ENCODE measurements around the gene KIAA1755. TPM values are rescaled to one million over a fixed set of nuclear protein-coding genes. Genes with fewer than 3 reads are reported as not detected.
A peak's percentile ranks its signal among the peaks of the same experiment; 100 is the strongest.

Gene KIAA1755
- total and polyA plus RNA-seq, 2 of the 4 experiments (the other 2 are of a cell fraction) = 2.5 to 5.1 TPM

- Histone ChIP-seq H3K9me1 (ENCODE audit: insufficient read depth, low read length) (0 out of 2 replicates have a peak, but pooled peaks cover 2% of the 10 kb centered on the region), H3K4me1 (ENCODE audit: control insufficient read depth, insufficient read depth, low read length) (peaks cover 5% of the 10 kb centered on the region), H3K9me3 (ENCODE audit: control insufficient read depth, insufficient read depth, low read length) (no peaks in the 10 kb centered on the region), H3K18ac (ENCODE audit: low read depth, low read length) (peak overlapping the region; percentile 17; the same call in 1 of the 2 replicates), H3K36me3 (ENCODE audit: control insufficient read depth, insufficient read depth, low read length) (no peaks in the 10 kb centered on the region), H2BK5ac (ENCODE audit: low read depth, low read length, poor library complexity, severe bottlenecking) (no peak overlapping the region), H2BK20ac (ENCODE audit: low read depth, low read length) (no peak overlapping the region), H3K4me3 (ENCODE audit: insufficient read depth, low read depth, low read length) (no peak overlapping the region), H3K23ac (ENCODE audit: low read depth, low read length) (no peak overlapping the region), H3K27me3 (ENCODE audit: control insufficient read depth, insufficient read depth, low read length) (peaks cover 19% of the 10 kb centered on the region), H3K4me2 (ENCODE audit: low read depth, low read length) (no peak overlapping the region), H2AK5ac (ENCODE audit: low read depth, low read length) (no peak overlapping the region; the same call in 1 of the 2 replicates), H3K4ac (ENCODE audit: low read depth, low read length) (peak overlapping the region; percentile 77; the same call in 1 of the 2 replicates), H4K20me1 (ENCODE audit: insufficient read depth, low read length) (no peaks in the 10 kb centered on the region), H2AFZ (replicated peaks; ENCODE audit: low read length, poor library complexity) (no peak overlapping the region), H3K14ac (replicated peaks; ENCODE audit: low read depth, low read length) (no peak overlapping the region), H2BK120ac (ENCODE audit: low read depth, low read length) (no peak overlapping the region; the same call in 1 of the 2 replicates), H3K79me1 (ENCODE audit: low read depth in 1 of 2, low read length in 2 of 2) (no peaks in the 10 kb centered on the region), H4K5ac (ENCODE audit: low read depth, low read length) (peak overlapping the region; percentile 17; the same call in 1 of the 2 replicates), H2BK15ac (ENCODE audit: low read depth, low read length) (no peak overlapping the region), H4K8ac (ENCODE audit: low read depth in 2 of 2, low read length in 2 of 2) (peak overlapping the region; percentile 81 to 91; a peak in 2 of 4 replicates), H3K56ac (ENCODE audit: extremely low read depth, insufficient read depth, low read length) (no peak overlapping the region), H3K9ac (ENCODE audit: low read depth, low read length) (no peak overlapping the region), H3K27ac (ENCODE audit: insufficient read depth, low read length) (peak overlapping the region; percentile 28; the same call in 1 of the 2 replicates), H2AK9ac (replicated peaks; ENCODE audit: low read depth, low read length, poor library complexity) (no peak overlapping the region), H4K91ac (ENCODE audit: insufficient read depth, low read depth, low read length) (no peak overlapping the region)
- CTCF ChIA-PET = interaction anchor here (1.0 kb wide), 1 partner anchor 77 kb away, joined by 5 read pairs; no protein-coding TSS in a partner anchor
- dilution Hi-C loops (cut with HindIII; ENCODE audit: low sequenced_read_pairs, unreplicated experiment) (no loop called here), intact Hi-C loops (cut with micrococcal nuclease) (no loop called here), in situ Hi-C loops (cut with MboI; ENCODE audit: low sequenced_read_pairs) (no loop called here)
- no peak for DNase-seq
- no peak for ATAC-seq (ENCODE audit: low read depth)
- POLR2A ChIA-PET (ENCODE audit: unreplicated experiment) = no interaction called here
- BruUV-seq (replicated peaks) = no TSS peak
- WGBS, 2 experiments (ENCODE audit: extremely low coverage in 2 of 2, insufficient read length in 1 of 2) = 82% methylated on average over 2 of the region's 7 CpGs; no CpG with 5 or more reads in 1 of the 2 experiments
- TF ChIP-seq MAZ (IDR thresholded peaks at IDR 0.05; ENCODE audit: borderline replicate concordance, low read depth, low read length) (no peak), USF2 (IDR thresholded peaks at IDR 0.05; ENCODE audit: low read depth, low read length) (no peak), MAFK (IDR thresholded peaks at IDR 0.05; ENCODE audit: low read depth, low read length) (no peak), CHD1 (IDR thresholded peaks at IDR 0.05; ENCODE audit: low read depth, low read length) (no peak), MXI1 (IDR thresholded peaks at IDR 0.05; ENCODE audit: borderline replicate concordance, low read depth, low read length) (no peak), RAD21 (IDR thresholded peaks at IDR 0.05; ENCODE audit: low read length) (no peak), POLR2A (IDR thresholded peaks at IDR 0.05; ENCODE audit: low read depth, low read length) (no peak), CTCF (conservative IDR thresholded peaks at IDR 0.05; ENCODE audit: low read depth, low read length) (no peak), SMC3 (IDR thresholded peaks at IDR 0.05; ENCODE audit: low read depth, low read length) (no peak), RFX5 (IDR thresholded peaks at IDR 0.05; ENCODE audit: low read depth, low read length) (no peak), RCOR1 (IDR thresholded peaks at IDR 0.05; ENCODE audit: insufficient replicate concordance, low read length) (no peak), BHLHE40 (IDR thresholded peaks at IDR 0.05; ENCODE audit: low read depth, low read length) (no peak), NFE2L2 (IDR thresholded peaks at IDR 0.05; ENCODE audit: low read depth, low read length) (no peak), FOS (IDR thresholded peaks at IDR 0.05; ENCODE audit: low read depth, low read length) (no peak), CEBPB (IDR thresholded peaks at IDR 0.05; ENCODE audit: low read depth, low read length) (no peak)
These were observed 37.6 kb upstream of the KIAA1755 start for GRCh38 chr20:38297916-38298674.

Measured in IMR-90 (cell line).